Hematopoietic multipotent progenitor cell treated with erythropoietin and hydrocortisone succinate and interleukin-3 and kit ligand, for 15 days (in vitro differentiated cells): Measurements from ENCODE around the gene CCDC138.
"Not testable (repeated sequence)": the region's sequence is repeated elsewhere in the genome, so short reads cannot be mapped to it uniquely, and the experiment has no call there.

Experiments used
- DNase-seq: peaks from one replicate; pipeline ENCODE4 v3.0.0-alpha.2; 2015; ENCODE audit warnings: low spot score

Gene CCDC138, protein sequence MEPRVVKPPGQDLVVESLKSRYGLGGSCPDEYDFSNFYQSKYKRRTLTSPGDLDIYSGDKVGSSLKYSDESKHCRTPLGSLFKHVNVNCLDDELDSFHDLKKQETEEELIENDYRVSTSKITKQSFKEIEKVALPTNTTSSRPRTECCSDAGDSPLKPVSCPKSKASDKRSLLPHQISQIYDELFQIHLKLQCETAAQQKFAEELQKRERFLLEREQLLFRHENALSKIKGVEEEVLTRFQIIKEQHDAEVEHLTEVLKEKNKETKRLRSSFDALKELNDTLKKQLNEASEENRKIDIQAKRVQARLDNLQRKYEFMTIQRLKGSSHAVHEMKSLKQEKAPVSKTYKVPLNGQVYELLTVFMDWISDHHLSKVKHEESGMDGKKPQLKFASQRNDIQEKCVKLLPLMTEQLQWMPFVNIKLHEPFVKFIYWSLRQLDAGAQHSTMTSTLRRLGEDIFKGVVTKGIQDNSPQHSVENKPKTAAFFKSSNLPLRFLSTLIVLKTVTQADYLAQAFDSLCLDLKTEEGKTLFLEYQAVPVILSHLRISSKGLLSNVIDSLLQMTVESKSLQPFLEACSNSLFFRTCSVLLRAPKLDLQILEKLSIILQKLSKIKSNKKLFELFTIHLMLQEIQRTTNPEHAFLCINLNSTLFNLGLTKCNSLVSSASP

DNA sequence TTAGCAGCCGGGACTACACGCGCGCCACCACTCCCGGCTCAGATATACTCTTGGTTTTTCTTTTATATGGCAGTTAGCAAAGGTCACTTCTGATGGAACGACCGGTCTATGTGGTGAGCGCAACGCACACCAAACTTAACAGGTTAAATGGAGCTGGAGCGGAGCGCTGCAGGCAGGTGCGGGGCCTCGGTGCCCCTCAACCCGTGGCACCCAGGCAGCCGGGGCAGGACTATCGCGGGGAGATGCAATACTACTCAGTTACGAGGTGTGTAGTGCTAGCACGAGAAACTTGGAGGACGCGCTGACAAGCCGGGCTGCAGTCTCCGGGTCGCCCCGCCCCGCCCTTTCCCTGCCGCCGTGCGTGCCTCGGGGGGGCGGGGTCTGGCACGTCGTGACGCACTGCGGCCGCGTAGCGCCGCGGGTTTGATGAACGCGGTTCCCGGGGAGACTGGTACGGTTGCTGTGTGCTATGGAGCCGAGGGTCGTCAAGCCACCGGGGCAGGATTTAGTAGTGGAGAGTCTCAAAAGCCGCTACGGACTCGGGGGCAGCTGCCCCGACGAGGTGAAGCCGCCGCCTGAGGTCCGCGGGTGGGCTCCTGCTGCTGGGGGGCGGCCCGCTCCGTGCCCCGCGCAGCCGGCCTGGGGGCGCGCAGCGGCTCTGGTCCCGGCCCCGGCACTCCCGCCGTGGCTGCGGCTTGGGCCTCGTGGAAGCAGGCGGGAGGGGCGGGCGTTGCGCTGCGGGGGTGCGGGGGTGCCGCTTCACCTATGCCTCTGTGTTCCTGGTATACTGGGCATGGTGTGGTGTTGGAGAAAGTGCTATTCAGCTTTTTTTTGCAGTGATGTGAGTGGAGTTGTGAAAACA is at the start of gene CCDC138:
CCDC138 (plus strand) TSS at position 418 of the 862 bp plus-strand sequence; CDS start at position 470, 52 bp downstream.
- peak; percentile 90 for DNase-seq

DNA sequence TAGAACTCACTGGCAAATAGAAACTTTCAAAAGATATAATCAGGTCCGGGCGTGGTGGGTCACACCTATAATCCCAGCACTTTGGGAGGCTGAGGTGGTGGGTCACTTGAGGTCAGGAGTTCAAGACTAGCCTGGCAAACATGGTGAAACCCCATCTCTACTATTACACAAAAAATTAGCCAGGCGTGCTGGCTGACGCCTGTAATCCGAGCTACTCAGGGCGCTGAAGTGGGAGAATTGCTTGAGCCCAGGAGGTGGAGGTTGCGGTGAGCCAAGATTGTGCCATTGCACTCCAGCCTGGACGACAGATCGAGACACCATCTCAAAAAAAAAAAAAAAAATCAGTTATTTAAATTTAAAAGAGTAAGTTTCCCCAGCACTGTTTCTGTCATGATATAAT is 28.6 kb upstream of the CCDC138 start:
- DNase-seq = not testable (repeated sequence)

DNA sequence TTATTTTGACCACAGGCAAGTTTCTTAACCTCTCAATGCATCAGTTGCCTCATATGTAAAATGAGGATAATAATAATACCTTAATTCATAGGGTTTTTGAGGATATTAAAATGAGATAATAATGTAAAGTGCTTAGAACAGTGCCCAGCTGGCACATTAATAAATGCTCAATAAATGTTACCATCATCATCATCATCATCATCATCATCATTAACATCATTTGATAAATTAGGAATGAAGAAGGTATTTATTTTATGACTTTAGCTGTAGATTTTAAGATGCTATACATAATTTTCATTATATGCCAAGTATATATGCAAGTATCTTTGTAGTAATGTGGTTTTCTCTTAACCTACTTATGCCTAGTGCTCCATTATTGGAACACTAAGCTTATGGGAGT is 24.0 kb upstream of the CCDC138 start:
- DNase-seq = not testable (repeated sequence)

DNA sequence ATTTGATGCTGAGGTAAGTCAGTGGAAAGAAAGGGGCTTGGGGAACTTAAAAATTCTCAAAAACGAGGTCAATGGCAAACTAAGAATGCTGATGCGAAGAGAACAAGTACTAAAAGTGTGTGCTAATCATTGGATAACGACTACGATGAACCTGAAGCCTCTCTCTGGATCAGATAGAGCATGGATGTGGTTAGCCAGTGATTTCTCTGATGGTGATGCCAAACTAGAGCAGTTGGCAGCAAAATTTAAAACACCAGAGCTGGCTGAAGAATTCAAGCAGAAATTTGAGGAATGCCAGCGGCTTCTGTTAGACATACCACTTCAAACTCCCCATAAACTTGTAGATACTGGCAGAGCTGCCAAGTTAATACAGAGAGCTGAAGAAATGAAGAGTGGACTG is 19.9 kb upstream of the CCDC138 start:
- DNase-seq = not testable (repeated sequence)

DNA sequence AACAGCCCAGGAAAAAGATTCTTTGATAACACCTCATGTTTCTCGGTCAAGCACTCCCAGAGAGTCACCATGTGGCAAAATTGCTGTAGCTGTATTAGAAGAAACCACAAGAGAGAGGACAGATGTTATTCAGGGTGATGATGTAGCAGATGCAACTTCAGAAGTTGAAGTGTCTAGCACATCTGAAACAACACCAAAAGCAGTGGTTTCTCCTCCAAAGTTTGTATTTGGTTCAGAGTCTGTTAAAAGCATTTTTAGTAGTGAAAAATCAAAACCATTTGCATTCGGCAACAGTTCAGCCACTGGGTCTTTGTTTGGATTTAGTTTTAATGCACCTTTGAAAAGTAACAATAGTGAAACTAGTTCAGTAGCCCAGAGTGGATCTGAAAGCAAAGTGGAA is 18.7 kb upstream of the CCDC138 start:
- not testable (repeated sequence) for DNase-seq

DNA sequence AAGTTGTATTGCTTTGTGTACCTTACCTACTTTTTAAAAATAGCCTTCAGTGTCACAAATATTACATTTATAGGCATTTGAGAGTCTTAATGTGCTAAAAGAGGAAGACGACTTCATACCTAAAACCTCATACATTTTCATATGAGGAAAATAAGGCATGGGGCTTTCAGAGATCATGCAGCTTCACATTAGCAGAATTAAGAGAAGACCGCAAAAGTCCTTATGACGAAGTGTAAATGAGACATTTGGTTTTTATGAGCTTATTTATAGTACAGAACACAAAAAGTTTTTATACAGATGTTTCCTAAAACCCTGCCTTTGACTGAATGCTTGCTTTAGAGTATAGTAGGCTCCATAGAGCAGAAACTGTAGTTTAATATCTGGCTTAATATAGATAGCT is 10.1 kb upstream of the CCDC138 start:
- DNase-seq = no peak

DNA sequence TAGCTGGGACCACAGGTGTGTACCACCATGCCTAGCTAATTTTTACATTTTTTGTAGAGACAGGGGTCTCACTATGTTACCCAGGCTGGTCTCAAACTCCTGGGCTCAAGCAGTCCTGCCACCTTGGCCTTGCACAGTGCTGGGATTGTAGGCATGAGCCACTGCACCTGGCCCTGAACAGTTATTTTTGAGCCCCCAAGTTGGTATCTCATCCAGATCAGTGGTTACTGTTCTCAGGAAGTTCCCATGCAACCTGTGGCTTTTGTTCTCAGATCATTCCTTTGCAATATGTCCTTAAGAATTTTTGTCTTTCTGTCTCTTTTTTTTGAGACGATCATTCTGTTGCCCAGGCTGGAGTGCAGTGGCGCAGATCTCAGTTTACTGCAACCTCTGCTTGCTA is 7.7 kb upstream of the CCDC138 start:
- DNase-seq = no peak

DNA sequence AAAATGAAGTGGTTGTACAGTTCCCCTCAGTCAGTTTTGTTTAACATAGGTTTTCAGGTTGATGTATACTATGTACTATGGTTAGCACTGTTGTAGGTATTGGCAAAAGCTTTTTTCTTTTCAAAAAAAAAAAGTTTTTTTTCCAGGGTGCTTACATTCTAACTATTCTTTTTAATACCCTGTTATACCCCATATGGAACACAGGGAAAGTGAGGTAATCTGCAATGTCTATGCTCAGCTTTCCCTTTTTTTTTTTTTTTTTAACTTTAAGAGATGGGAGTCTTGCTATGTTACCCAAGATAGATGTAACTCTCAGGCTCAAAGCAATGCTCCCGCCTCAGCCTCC is 590 bp upstream of the CCDC138 start:
- no peak for DNase-seq

DNA sequence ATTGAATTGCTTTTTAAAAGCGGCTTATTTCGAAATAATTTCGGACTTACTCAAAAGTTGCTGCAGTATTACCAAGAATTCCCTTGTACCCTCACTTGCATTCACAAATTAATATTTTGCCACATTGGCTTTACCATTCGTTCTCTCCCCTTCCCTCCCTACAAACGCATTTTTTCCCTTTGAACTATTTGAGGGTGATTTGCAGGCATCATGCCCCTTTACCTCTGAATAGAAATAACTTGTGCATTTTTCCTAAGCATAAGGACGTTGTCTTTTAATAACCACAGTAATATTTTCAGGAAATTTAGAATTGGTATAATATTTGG is 608 bp downstream of the CCDC138 start:
- no peak for DNase-seq

DNA sequence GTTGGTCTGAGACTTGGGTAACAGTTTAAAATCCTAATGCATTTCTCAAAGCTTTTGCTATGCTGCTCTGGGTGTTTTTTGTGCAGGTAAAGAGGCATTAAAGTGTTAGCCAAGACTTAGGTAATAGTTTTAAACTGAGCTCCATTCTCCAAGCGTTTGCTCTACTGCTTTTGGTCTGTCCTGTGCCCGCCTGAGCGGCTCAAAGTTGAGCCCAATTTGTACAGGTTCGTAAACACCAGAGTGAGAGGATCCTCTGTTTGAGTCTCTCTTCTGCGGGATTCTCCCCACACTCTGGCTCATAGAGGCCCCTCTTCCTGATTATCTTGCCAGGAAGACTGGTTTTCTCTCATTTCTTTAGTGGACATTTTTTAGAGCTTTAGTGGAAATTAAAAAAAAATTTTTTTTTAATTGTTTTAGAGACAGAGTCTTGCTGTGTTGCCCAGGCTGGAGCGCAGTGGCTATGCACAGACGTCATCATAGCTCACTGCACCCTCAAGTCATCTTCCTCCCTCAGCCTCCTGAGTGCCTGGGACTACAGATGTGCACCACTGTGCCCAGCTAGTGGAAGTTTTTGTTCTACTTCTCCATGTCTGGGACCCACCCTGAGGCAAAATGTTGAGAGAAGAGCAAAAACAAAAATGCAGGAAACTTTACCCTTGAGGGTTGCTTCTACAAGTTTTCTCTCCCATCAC is 16.6 kb downstream of the CCDC138 start:
- DNase-seq = no peak

DNA sequence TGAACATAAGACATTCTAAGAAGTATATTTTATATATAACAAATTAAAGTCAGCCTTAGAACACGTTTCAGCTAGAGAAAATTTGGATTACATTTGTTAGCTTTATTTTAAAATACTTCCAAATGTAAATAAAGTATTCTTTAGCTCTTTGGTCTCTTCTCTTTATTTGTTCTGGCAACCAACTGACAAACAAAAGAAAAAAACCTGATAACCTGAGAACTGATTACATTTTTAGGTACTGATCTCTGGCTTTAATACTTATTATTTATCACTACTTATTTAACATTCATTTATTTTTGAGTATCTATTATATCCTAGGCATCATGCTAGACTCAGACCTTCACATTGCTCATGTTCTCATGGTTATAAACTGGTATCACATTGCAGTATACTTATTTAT is 18.5 kb downstream of the CCDC138 start:
- DNase-seq = no peak

DNA sequence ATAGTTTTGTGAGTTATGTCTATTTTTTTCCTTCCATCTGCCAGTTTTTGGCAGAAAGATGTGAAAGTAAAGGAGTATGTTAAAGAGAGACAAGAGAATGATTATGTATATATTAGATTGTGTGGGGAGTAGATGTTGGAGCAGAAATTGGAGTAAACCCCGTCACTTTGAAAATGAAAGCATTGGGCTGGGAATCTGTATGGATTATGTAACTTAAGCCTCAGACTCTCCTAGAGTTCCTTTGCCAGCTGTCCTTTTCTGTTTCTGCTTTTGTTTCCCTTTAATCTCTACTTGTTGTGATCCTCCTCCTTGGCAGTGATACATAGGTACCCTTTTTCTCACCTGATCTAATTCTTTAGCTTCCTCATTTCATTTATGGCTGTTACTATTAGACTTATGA is 19.2 kb downstream of the CCDC138 start:
- DNase-seq = no peak

DNA sequence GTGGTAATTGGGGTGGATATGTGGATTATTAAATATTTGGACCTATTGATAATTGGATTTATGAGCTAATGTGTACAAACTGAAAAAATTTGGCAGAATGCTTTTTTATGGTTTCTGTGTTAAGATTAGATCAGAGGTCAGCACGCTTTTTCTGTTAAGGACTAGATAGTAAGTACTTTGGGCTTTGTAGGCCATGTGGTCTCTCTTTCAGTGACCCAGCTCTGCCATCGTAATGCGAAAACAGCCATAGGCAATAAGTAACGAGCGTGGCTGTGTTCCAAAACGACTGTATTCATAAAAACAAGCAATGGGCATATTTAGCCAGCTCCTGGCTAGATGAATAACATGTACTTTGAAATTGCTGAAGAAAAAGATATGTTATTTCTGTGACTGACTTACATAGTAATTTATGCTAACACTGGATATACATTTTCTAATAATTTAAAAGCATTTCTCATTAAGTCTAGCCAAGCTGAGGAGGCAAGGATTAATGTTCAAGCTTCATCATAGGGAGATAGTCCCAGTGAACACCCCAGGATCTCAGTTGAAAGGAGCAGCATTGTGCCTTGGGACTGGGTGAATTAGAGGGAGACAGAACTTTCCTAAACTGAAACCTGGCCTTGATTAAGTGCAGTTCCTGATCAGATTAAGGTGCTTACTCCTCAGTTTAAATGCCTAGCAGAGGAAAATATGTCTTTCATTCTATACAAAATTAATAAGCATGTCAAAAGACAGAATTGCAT is 20.0 kb downstream of the CCDC138 start:
- DNase-seq = no peak

DNA sequence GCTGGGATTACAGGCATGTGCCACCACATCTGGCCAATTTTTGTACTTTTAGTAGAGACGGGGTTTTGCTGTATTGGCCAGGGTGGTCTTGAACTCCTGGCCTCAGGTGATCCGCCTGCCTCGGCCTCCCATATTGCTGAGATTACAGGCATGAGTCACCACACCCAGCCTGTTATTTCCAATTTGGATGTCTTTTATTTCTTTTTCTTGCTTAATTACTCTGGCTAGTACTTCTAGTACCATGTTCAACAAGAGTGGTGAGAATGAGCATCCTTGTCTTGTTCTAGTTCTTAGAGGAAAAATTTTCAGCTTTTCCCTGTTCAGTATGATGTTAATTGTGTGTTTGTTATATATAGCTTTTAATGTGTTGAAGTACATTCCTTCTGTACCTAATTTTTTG is 23.4 kb downstream of the CCDC138 start:
- DNase-seq = no peak

DNA sequence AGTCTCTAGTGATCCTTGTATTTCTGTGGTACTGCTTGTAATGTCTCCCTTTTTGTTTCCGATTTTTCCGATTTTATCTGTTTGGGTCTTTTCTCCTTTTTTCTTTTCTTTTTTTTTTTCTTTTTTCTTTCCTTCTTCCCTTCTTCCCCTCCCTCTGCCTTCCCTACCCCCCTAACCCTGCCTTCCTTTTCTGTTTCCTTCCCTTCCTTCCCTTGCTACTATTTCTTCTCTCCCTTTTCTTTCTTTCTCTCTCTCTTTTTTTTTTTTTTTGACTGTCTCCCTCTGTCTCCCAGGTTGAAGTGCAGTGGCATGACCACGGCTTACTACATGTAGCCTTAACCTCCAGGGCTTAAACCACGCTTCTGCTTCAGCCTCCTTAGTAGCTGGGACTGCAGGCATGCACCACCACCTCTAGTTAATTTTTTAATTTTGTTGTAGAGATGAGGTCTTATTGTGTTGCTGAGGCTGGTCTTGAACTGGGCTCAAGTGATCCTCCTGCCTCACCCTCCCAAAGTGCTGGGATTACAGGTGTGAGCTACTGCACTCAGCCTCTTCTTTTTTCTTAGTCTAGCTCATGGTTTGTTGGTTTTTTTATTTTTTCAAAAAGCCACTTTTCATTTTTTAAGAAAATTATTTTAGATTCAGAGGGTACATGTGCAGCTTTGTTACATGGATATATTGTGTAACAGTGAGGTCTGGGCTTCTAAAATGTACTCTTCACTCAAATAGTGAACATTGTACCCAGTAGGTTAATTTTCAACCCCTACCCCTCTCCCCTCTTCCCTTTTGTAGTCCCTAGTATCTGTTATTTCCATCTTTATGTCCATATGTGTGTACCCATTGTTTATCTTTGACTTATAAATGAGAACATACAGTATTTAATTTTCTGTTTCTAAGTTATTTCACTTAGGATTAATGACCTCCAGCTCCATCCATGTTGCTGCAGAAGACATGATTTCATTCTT is 24.7 kb downstream of the CCDC138 start:
- no peak for DNase-seq

DNA sequence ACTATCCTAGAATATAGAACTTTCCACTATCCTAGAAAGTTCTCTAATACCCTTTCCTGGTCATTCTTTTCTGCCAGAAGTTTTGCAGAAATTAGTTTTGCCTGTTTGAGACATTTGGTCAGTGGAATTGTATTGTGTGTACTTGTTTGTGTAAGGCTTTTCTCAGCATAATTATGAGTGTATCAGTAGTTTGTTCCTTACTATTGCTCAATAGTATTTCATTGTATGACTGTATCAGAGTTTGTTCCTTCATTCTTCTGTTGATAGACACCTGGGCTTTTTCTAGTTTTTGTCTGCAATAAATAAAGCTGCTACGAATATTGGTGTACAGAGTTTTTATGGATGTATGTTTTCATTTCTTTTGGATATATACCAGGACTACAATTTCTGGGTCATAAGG is 27.2 kb downstream of the CCDC138 start:
- DNase-seq = no peak

DNA sequence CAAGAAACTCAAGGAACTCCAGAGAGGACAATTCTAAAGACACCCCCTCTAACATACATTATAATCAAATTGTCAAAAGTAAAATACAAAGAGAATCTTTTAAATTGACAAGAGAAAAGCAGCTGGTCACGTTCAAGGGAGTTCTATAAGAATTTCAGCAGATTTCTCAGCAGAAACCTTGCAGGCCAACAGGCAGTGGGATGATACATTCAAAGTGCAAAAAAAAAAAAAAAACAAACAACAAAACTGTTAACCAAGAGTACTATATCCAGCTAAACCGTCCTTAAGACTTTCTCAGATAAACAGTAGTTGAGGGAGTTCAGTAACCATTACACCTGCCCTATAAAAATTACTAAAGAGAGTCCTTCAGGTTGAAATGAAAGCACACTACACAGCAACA is 33.9 kb downstream of the CCDC138 start:
- no peak for DNase-seq

DNA sequence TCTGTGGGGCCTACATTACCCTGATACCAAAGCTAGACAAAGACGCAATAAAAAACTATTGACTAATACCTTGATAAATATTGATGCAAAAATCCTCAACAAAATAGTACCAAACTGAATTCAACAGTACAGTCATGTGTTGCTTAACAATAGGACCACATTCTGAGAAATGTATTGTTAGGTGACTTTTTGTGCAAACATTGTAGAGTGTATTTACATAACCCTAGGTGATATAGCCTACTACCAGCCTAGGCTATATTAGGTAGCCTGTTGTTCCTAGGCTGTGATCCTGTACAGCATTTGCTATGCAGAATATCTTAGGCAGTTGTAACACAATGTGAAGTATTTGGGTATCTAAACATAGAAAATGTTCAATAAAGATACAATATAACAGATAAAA is 36.7 kb downstream of the CCDC138 start:
- DNase-seq = no peak

DNA sequence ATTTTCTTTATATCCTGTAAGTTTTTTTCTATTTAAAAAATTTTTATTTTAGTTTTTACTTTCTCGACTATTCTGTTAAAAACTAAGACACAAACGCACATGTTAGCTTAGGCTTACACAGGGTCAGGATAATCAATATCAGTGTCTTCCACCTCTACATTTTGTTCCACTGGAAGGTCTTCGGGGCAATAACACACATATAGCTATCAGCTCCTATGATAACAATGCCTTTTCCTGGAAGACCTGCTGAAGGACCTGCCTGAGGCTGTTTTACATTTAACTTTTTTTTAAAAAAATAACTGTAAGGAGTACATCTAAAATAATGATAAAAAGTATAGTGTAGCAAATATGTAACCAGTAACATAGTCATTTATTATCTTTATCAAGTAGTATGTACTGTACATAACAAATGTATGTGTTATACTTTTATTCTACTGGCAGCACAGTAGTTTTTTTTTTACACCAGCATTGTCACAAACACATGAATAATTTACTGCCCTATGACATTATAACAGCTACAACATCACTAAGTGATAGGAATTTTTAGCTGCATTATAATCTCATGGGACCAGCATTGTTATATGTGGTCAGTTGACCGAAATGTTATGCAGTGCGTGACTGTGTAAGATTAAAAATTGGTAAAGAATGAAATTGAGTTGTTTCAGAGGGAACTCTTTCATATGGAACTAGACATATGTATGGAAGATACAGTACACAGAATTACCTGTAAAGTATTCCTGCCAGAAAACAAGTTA is 37.9 kb downstream of the CCDC138 start:
- no peak for DNase-seq

DNA sequence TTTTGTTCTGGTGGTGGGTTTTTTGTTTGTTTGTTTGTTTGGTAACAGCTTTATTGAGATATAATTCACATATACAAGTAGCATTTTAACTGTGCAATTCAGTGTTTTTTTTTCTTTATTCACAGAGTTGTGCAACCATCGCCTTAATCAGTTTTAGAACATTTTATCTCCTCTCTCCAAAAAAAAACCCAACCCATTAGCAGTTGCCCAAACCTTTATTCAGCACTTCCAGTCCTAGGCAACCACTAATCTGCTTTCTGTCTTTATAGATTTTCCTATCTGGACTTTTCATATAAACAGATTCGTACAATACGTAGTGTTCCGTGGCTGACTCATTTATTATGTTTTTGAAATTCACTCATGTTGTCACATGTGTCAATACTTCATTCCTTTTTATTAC is 38.7 kb downstream of the CCDC138 start:
- no peak for DNase-seq
